CD4-positive, alpha-beta T cell treated with Interleukin-21 for 1 hour (primary cell): ENCODE measurements around the gene DLEC1.
"Not testable (repeated sequence)": the region's sequence is repeated elsewhere in the genome, so short reads cannot be mapped to it uniquely, and the experiment has no call there.

Experiments
- DNase-seq: peaks from one replicate; pipeline ENCODE4 v3.0.0-alpha.2; 2020

DLEC1 gene

DNA sequence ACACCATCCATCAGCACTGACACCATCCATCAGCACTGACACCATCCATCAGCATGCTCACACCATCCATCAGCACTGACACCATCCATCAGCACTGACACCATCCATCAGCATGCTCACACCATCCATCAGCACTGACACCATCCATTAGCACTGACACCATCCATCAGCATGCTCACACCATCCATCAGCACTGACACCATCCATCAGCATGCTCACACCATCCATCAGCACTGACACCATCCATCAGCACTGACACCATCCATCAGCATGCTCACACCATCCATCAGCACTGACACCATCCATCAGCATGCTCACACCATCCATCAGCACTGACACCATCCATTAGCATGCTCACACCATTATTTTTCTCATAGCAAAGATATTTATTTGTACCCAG lies 48.3 kb downstream of the DLEC1 start:
- DNase-seq: not testable (repeated sequence)

GRCh38 chr3:38088126-38089078 lies 49.4 kb downstream of the DLEC1 start:
- DNase-seq: no peak

GRCh38 chr3:38089163-38089562 lies 50.2 kb downstream of the DLEC1 start:
- DNase-seq: no peak

DNA sequence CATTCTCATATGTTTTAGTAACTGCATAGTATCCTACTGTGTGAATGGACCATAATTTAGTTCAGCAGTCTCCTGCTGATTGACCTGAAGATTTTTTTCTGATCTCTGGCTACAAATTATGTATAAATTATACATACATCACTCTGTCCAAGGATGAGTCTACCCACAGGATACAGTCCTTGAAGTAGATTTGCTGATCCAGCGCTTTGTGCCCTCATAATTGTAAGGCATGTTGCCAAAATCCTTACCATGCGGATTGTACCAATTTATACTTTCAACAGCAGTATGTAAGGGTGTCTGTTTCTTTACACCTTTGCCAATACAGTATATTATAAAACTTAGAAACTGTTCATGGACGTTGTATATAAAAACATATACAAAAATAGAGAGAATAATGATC lies 51.4 kb downstream of the DLEC1 start:
- no peak for DNase-seq

DNA sequence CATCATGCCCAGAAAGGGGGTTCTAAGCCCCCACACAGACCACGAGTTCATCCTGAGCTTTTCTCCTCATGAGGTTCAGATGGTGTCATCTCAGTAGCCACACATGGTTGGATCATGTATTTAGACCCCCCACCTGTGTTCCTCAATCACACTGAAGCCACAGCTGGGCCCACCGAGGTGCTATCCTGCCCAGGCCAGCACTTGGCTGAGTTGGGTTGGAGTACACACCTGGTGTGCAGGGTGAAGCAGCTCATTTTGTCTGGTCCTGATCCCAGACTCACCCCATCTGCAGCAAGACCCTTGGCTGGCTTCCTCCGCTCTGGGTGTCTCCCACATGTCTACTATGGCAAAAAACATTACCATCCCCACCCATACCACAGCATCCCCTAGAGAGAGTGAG lies 56.0 kb downstream of the DLEC1 start:
- DNase-seq: no peak

DNA sequence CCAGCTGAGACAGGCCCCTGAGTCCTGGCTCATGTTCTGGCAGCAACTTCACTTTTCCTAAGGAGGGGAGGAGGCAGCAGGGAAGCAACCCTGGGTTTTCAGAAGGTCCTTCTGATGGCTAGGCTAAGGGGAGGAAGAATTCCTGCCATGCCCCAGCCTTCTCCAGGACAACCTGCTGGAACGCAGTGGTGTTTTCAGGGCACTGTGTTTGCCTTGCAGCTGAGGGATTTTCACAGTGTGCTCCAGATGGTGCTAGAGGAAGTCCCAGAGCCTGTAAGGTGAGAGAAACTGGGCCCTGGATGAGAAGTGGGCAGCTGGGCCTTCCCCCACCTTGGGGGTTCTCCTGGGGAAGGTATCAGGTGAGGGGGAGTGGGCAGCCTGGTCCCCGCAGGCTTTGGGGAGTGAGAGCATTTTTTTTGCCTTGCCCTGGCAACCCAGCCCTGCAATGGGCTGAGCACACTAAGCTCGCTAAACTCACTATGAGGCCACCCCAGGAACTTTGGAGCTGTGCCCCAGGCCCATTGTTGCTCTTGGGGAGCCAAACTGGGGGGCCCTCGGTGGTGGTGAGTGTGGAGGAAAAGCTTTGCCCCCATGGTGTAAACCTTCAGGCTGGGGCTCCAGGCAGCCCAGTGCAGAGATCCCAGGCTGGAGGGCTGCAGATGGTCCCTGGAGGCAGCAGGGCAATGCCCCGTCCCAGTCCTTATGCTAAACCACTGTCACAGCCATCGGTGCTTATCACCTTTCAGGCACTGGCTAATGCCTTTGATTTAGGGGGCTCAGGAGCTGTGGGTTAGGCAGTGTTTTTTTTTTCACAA lies 56.9 kb downstream of the DLEC1 start:
- DNase-seq: no peak

DNA sequence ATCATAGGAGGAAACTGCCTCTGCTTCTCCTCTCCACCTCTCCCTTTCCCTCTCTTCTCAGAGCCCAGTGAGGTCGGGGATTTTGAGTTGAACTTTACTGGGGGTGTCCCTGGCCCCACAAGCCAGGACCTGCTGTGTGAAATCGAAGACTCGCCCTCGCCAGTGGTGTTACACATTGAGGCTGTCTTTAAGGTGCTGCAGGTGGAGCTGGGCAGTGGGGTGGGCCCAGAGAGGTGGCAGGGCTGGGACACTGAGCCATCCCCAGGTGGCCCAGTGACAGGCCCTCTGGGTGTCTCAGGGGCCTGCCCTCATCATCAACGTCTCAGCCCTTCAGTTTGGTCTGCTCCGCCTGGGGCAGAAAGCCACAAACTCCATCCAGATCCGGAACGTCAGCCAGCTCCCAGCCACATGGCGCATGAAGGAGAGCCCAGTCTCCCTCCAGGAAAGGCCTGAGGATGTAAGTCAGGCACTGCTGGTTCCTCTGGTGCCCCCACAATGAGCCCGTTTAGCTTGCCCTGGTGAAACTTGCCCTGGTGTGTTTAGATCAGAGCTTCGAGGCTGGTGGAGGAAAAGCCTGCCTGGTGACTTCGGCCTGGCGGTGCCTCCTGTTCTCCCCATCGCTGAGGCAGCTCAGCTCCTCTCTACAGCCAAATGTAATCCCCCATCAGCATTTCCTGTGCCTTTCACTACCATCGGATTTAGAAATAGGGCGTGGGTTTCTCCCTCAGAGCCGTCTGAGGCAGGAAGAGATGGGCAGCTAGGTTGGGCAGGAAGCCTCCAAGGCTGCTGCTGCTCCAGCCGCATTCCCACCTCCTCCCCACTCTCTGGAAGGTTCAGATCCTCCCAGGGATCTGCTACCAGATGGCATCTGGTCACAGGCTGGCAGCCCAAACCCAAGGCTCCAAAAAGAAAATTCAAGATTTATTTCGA lies 58.7 kb downstream of the DLEC1 start:
- DNase-seq: no peak

DNA sequence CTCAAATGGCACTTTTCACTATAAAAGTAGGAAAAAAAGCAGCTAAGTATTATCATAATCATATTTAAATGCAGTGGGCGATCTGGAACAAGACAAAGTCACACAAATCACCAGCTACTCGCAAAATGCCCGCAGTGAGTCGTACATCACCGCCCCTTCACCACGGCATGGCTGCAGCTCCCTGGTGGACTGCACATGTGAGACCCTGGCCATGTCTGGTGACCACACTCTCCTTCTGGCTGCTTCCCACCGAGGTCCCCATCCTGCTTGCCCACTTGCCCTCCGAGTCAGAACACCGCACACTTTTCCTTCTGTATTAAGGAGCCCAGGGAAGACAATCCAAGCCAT lies 59.3 kb downstream of the DLEC1 start:
- no peak for DNase-seq

GRCh38 chr3:38099518-38099917 lies 60.5 kb downstream of the DLEC1 start:
- DNase-seq: no peak

GRCh38 chr3:38100498-38100897 lies 61.5 kb downstream of the DLEC1 start:
- no peak for DNase-seq

DNA sequence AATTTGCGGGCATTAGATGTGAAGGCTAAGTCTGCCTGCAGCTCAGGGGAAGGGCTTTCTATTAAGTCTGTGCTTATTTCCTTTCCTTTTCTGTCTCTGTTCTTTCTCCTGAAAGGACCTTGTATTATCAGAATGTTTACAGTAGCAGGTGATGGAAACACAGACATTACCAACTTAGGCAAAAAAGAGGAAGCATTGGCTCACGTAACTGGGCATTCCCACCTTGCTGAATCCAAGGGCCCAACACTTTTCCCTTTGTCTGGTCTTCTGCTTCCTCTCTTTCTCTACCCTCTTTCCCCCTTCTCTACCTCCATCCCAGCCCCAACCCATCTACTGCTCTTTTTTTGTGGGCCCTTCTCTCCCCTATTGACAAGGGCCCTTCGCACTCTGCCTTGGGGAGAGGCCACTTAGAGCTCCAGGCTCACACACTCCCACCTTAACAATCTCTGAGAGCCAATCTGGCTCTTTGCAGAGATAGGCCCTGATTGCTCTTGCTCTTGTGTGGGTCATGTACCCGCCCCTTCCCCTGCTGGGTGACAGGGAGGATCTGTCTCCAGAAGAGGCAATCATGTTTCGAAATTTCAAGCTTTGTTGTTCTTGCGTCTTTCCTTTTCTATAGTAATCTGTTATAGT lies 62.9 kb downstream of the DLEC1 start:
- no peak for DNase-seq

- DNase-seq: no peak
Observed at GRCh38 chr3:38102444-38102814, 63.4 kb downstream of the DLEC1 start.

GRCh38 chr3:38105525-38105924 lies 66.5 kb downstream of the DLEC1 start:
- no peak for DNase-seq

GRCh38 chr3:38107911-38108648 lies 69.1 kb downstream of the DLEC1 start:
- no peak for DNase-seq

DNA sequence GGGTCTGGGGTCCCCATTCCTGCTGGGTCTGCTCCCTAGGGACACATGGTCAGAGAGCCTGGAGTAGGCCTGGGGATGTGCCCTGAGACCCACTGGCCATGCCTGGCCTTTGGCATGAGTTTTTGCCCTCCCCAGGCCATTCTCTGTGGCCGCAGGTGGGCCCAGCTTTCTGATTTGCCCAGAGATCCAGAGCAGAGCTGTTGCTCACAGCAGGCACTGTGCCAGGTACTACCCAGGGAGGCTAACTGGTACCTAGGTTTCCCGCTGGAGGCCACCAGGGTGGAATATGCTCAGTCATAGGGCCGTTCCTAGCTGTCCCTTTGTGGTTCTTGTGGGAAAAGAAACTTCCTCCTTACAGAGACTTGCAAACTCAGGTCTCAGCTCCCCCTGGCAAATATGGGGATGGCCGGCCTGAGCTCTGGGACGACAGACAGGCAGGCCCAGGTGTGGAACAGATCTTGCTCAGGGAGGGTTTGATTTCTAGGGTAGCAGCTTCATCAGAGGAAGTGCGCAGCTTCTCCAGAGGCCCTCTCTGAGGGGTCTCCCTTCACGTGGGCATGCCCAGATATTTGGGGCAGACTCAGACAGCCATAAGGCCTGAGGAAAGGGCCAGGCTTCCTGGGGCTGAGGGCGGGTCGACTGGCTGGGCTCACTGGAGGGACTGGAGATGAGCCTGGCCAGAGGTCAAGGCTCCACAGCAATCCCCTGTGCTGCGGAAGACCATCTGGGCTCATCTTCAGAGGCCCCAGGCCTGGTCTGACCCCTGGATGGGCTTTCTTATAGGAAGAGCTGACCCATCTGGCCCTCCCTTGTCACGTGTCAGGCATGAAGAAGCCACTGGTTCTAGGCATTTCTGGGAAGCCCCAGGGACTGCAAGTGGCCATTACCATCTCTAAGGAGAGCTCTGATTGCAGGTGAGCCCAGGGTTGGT lies 69.9 kb downstream of the DLEC1 start:
- no peak for DNase-seq

DNA sequence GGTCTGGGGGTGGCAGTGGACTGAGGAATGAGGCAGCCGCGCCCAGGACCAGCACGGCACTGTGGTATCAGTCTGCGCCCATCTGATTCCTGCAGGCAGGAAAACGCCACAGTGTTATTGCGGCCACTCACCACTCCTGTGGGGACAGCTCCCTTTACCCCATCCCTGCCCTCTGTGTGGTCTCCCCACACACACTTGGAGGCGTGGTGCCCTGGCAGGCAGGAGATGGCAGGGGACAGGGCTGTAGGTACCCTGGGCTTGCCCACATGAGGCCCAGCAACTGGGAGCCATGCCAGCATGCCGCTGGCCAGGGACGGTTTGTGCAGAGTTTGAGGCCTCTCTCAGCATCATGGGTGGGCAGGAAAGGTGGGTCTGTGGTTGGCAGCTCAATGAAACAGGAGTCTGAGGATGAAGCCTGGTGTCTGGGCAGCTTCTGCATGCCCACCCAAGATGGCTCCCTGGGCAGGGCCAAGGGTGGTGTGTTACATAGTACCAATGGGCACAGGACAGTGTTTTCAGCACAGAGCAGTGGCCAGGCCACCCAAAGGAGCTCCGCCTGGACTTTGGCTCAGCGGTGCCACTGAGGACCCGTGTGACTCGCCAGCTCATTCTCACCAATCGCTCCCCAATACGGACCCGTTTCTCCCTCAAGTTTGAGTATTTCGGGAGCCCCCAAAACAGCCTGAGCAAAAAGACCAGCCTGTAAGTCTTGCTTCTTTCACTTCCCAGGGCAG lies 70.7 kb downstream of the DLEC1 start:
- no peak for DNase-seq

- DNase-seq: no peak
Observed at GRCh38 chr3:38110314-38111050, 71.5 kb downstream of the DLEC1 start.

GRCh38 chr3:38111201-38111600 lies 72.2 kb downstream of the DLEC1 start:
- no peak for DNase-seq
